Measurements from ENCODE around the gene SSTR3.

DNA sequence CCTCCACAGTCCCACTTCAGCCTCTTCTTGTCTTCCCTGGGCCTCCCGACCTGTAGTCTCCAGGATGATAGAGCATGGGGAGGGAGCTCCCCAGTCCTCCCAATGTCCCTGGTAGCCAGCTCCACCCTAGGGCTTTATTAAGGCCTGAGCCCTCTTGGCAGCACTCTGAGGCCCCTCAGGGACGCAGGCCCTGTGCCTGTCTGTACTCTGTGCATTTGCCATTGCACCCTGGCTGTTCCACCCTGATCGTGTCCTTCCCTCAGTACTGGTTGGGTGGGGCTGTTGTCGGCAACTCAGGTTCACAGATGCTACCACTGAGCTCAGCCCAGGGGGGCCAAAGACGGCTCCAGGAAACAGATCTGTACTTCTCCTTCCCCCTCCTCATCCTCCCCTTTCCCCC, 7.2 kb downstream of the SSTR3 start:
- no peak for TF ChIP-seq FOXM1 (IDR thresholded peaks at IDR 0.05; ENCODE audit: borderline replicate concordance)
- TF ChIP-seq, protein P1, sequence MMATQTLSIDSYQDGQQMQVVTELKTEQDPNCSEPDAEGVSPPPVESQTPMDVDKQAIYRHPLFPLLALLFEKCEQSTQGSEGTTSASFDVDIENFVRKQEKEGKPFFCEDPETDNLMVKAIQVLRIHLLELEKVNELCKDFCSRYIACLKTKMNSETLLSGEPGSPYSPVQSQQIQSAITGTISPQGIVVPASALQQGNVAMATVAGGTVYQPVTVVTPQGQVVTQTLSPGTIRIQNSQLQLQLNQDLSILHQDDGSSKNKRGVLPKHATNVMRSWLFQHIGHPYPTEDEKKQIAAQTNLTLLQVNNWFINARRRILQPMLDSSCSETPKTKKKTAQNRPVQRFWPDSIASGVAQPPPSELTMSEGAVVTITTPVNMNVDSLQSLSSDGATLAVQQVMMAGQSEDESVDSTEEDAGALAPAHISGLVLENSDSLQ (IDR thresholded peaks at IDR 0.05), result no peak
- TF ChIP-seq NFRKB (IDR thresholded peaks at IDR 0.05), result no peak
- TF ChIP-seq SP1 (IDR thresholded peaks at IDR 0.05), result no peak
- TF ChIP-seq HDGF (IDR thresholded peaks at IDR 0.05; ENCODE audit: borderline replicate concordance), result no peak
- no peak for TF ChIP-seq ZNF384 (IDR thresholded peaks at IDR 0.05)
- TF ChIP-seq FOXA1 (IDR thresholded peaks at IDR 0.05), result no peak
- TF ChIP-seq FOXK2 (IDR thresholded peaks at IDR 0.05), result no peak
- TF ChIP-seq BHLHE40 (IDR thresholded peaks at IDR 0.05; ENCODE audit: borderline replicate concordance), result no peak
- no peak for TF ChIP-seq ELF4 (IDR thresholded peaks at IDR 0.05)
- no peak for TF ChIP-seq CTBP1 (IDR thresholded peaks at IDR 0.05; ENCODE audit: borderline replicate concordance)
